Loucy (cell line): ENCODE measurements around the gene RPS6KA2.

ENCODE experiments used
- H2AFZ ChIP-seq: fragments of 200-600 bp; sonication (generic); 2 replicates; pipeline ENCODE4 v1.6.0; 2016; ENCODE audit warnings: antibody characterized with exemption, mild to moderate bottlenecking, low read length, moderate library complexity
- H3F3A ChIP-seq: fragments of 200-600 bp; 2 replicates; pipeline ENCODE4 v1.6.0; 2016; ENCODE audit warnings: antibody characterized with exemption, low read depth, mild to moderate bottlenecking
- H3K27me3 ChIP-seq: fragments of 200-600 bp; sonication (generic); 2 replicates; pipeline ENCODE4 v1.6.1; 2014; ENCODE audit warnings: low read length, mild to moderate bottlenecking; ENCODE audit not compliant: insufficient read depth, poor library complexity, severe bottlenecking
- H3K36me3 ChIP-seq: fragments of 200-600 bp; sonication (generic); 2 replicates; pipeline ENCODE4 v1.6.1; 2016; ENCODE audit warnings: low read length; ENCODE audit not compliant: insufficient read depth
- H3K4me1 ChIP-seq: fragments of 200-600 bp; sonication (generic); 2 replicates; pipeline ENCODE4 v1.5.1; 2014; ENCODE audit warnings: low read length, mild to moderate bottlenecking; ENCODE audit not compliant: insufficient read depth, poor library complexity, severe bottlenecking
- H3K4me2 ChIP-seq: fragments of 200-600 bp; sonication (generic); 2 replicates; pipeline ENCODE4 v1.6.0; 2014; ENCODE audit warnings: antibody characterized with exemption, low read length, low read depth, mild to moderate bottlenecking; ENCODE audit not compliant: poor library complexity, severe bottlenecking
- H3K4me3 ChIP-seq: fragments of 200-600 bp; sonication (generic); 2 replicates; pipeline ENCODE4 v1.5.1; 2014; ENCODE audit warnings: low read length, mild to moderate bottlenecking, mixed read lengths; ENCODE audit not compliant: poor library complexity, severe bottlenecking
- H3K79me2 ChIP-seq: fragments of 200-600 bp; sonication (generic); 2 replicates; pipeline ENCODE4 v1.6.1; 2014; ENCODE audit warnings: low read length; ENCODE audit not compliant: insufficient read depth
- H3K9ac ChIP-seq: fragments of 200-600 bp; sonication (generic); 2 replicates; pipeline ENCODE4 v1.6.0; 2014; ENCODE audit warnings: mild to moderate bottlenecking, low read depth, low read length, moderate library complexity; ENCODE audit not compliant: poor library complexity, severe bottlenecking
- H3K9me2 ChIP-seq: fragments of 200-600 bp; sonication (generic); replicated peaks from 2 replicates; pipeline ENCODE4 v1.6.1; 2016; ENCODE audit warnings: low read depth, low read length, mixed read lengths
- H3K9me3 ChIP-seq: fragments of 200-600 bp; sonication (generic); 2 replicates; pipeline ENCODE4 v1.6.1; 2014; ENCODE audit warnings: mild to moderate bottlenecking, antibody characterized with exemption, low read length, low read depth; ENCODE audit not compliant: insufficient read depth
- H4K20me1 ChIP-seq: fragments of 200-600 bp; sonication (generic); 2 replicates; pipeline ENCODE4 v1.6.0; 2014; ENCODE audit warnings: antibody characterized with exemption, low read length, mild to moderate bottlenecking; ENCODE audit not compliant: insufficient read depth, poor library complexity, severe bottlenecking
- CTCF ChIP-seq: fragments of 200-600 bp; sonication (generic); conservative IDR thresholded peaks from 2 replicates; pipeline ENCODE4 v1.5.1; 2014; ENCODE audit warnings: mild to moderate bottlenecking, antibody characterized with exemption, low read length
- EZH2phosphoT487 ChIP-seq: fragments of 200-600 bp; IDR thresholded peaks from 2 replicates; pipeline ENCODE4 v1.6.1; 2018; ENCODE audit warnings: antibody characterized with exemption, mild to moderate bottlenecking, moderate library complexity, borderline replicate concordance

Gene RPS6KA2

GRCh38 chr6:166545156-166546034 lies 81.7 kb downstream of the RPS6KA2 start:
- no peak overlapping the region for H3K4me3 ChIP-seq
- H3K4me2 ChIP-seq = no peak overlapping the region
- H3K9me2 ChIP-seq = no peaks in the 10 kb centered on the region
- no peak overlapping the region for H3K9ac ChIP-seq
- no peaks in the 10 kb centered on the region for H3K79me2 ChIP-seq
- H3K9me3 ChIP-seq = no peaks in the 10 kb centered on the region
- H3K27me3 ChIP-seq = no peaks in the 10 kb centered on the region
- H3K4me1 ChIP-seq = no peaks in the 10 kb centered on the region
- H4K20me1 ChIP-seq = no peaks in the 10 kb centered on the region
- TF ChIP-seq EZH2phosphoT487 = no peak
- TF ChIP-seq CTCF = no peak
- no peaks in the 10 kb centered on the region; the same call in 1 of the 2 replicates for H3F3A ChIP-seq
- no peak overlapping the region for H2AFZ ChIP-seq
- H3K36me3 ChIP-seq = no peaks in the 10 kb centered on the region

- Histone ChIP-seq H2AFZ (no peak overlapping the region), H3K79me2 (no peaks in the 10 kb centered on the region), H3K9ac (no peak overlapping the region), H3K36me3 (no peaks in the 10 kb centered on the region), H4K20me1 (no peaks in the 10 kb centered on the region), H3K27me3 (no peaks in the 10 kb centered on the region), H3K4me2 (no peak overlapping the region), H3K9me2 (no peaks in the 10 kb centered on the region), H3K4me1 (peaks cover 6% of the 10 kb centered on the region), H3K9me3 (no peaks in the 10 kb centered on the region), H3F3A (no peaks in the 10 kb centered on the region), H3K4me3 (no peak overlapping the region)
- TF ChIP-seq CTCF (no peak), EZH2phosphoT487 (no peak)
Observed at GRCh38 chr6:166544296-166544605, 82.8 kb downstream of the RPS6KA2 start.

- H2AFZ ChIP-seq = no peak overlapping the region
- no peak overlapping the region for H3K9ac ChIP-seq
- TF ChIP-seq CTCF = no peak
- no peak for TF ChIP-seq EZH2phosphoT487
- H3K4me1 ChIP-seq = peaks cover 9% of the 10 kb centered on the region
- no peaks in the 10 kb centered on the region for H3K27me3 ChIP-seq
- H3K79me2 ChIP-seq = no peaks in the 10 kb centered on the region
- H4K20me1 ChIP-seq = no peaks in the 10 kb centered on the region
- no peaks in the 10 kb centered on the region for H3K36me3 ChIP-seq
- H3K4me2 ChIP-seq = no peak overlapping the region
- no peak overlapping the region for H3K4me3 ChIP-seq
- H3K9me2 ChIP-seq = no peaks in the 10 kb centered on the region
- no peaks in the 10 kb centered on the region for H3F3A ChIP-seq
- no peaks in the 10 kb centered on the region for H3K9me3 ChIP-seq
Observed at GRCh38 chr6:166543603-166544295, 83.3 kb downstream of the RPS6KA2 start.
